ENCODE results near the gene OR2T8. TPM values are rescaled to one million over a fixed set of nuclear protein-coding genes. Genes with fewer than 3 reads are reported as not detected.

OR2T8 gene
- total and polyA plus RNA-seq, 4 donors = 0.70 TPM; not detected in 3

DNA sequence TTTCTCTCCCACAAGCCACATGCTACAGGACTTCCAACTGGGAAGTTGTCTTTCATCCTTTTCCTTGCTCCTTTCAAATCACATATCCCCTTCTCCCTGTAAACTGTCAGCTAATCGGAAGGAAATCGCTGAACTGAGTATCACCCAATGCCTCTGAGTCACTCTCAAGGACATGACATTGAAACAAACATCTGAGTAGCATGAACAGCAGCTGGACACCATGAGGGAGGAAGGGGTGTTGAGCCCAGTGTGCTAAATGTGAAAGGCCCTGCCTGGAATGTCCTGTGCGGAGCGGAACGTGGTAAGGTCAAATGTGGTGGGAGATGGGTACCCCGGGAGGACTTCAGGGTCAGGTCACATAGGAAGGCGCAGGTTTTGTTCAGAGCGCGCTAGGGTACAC lies 4.8 kb downstream of the OR2T8 start, which contains the start of gene OR2AJ1:
Gene OR2AJ1, plus strand, starts transcription at position 22 of the 400 bp plus-strand sequence. CDS start 8,880 bp downstream, outside the sequence.
- H3K27me3 ChIP-seq (ENCODE audit: control insufficient read depth in 4 of 4, insufficient read depth in 4 of 4, low read length in 3 of 4) = no peaks in the 10 kb centered on the region
- H3K9me3 ChIP-seq (ENCODE audit: control insufficient read depth in 4 of 4, low read length in 3 of 4) = no peaks in the 10 kb centered on the region
- no peaks in the 10 kb centered on the region for H3K36me3 ChIP-seq (ENCODE audit: control insufficient read depth in 4 of 4, insufficient read depth in 3 of 4, low read depth in 1 of 4, low read length in 3 of 4)
- no peak for DNase-seq (ENCODE audit: low spot score)
- no peak within 1 kb of the TSS for H3K27ac ChIP-seq (ENCODE audit: low read depth in 1 of 2, low read length in 2 of 2)
- TF ChIP-seq, protein P1, sequence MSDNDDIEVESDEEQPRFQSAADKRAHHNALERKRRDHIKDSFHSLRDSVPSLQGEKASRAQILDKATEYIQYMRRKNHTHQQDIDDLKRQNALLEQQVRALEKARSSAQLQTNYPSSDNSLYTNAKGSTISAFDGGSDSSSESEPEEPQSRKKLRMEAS (IDR thresholded peaks at IDR 0.05) = no peak
- TF ChIP-seq FOXA2 (IDR thresholded peaks at IDR 0.05) = no peak
- TF ChIP-seq RAD21 (IDR thresholded peaks at IDR 0.05) = no peak
- TF ChIP-seq NR2F2 (IDR thresholded peaks at IDR 0.05) = no peak
- TF ChIP-seq, protein P2, sequence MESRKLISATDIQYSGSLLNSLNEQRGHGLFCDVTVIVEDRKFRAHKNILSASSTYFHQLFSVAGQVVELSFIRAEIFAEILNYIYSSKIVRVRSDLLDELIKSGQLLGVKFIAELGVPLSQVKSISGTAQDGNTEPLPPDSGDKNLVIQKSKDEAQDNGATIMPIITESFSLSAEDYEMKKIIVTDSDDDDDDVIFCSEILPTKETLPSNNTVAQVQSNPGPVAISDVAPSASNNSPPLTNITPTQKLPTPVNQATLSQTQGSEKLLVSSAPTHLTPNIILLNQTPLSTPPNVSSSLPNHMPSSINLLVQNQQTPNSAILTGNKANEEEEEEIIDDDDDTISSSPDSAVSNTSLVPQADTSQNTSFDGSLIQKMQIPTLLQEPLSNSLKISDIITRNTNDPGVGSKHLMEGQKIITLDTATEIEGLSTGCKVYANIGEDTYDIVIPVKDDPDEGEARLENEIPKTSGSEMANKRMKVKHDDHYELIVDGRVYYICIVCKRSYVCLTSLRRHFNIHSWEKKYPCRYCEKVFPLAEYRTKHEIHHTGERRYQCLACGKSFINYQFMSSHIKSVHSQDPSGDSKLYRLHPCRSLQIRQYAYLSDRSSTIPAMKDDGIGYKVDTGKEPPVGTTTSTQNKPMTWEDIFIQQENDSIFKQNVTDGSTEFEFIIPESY (IDR thresholded peaks at IDR 0.05) = no peak
- no peak for TF ChIP-seq SP1 (IDR thresholded peaks at IDR 0.05)
- TF ChIP-seq FOXA1 (IDR thresholded peaks at IDR 0.05) = no peak
- no peak within 1 kb of the TSS for H3K9ac ChIP-seq (ENCODE audit: low read depth in 1 of 2, low read length in 2 of 2)
- H3K4me1 ChIP-seq (ENCODE audit: control insufficient read depth in 4 of 4, insufficient read depth in 4 of 4, low read length in 3 of 4) = no peaks in the 10 kb centered on the region
- H3K4me3 ChIP-seq (ENCODE audit: low read depth in 1 of 3, low read length in 3 of 3) = no peak within 1 kb of the TSS
- WGBS = 88% methylated on average over 9 of the region's 9 CpGs

DNA sequence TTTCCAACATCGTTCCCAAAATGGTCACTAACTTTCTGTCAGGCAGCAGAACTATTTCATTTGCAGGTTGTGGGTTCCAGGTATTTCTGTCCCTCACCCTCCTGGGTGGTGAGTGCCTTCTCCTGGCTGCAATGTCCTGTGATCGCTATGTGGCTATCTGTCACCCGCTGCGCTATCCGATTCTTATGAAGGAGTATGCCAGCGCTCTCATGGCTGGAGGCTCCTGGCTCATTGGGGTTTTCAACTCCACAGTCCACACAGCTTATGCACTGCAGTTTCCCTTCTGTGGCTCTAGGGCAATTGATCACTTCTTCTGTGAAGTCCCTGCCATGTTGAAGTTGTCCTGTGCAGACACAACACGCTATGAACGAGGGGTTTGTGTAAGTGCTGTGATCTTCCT lies 13.9 kb downstream of the OR2T8 start:
- TF ChIP-seq FOXA1 (IDR thresholded peaks at IDR 0.05) (no peak), EGR1 (IDR thresholded peaks at IDR 0.05; ENCODE audit: low read depth in 2 of 2) (no peak), TAF1 (conservative IDR thresholded peaks at IDR 0.05) (no peak), NR2F2 (IDR thresholded peaks at IDR 0.05) (no peak)
- TF ChIP-seq, protein P3, sequence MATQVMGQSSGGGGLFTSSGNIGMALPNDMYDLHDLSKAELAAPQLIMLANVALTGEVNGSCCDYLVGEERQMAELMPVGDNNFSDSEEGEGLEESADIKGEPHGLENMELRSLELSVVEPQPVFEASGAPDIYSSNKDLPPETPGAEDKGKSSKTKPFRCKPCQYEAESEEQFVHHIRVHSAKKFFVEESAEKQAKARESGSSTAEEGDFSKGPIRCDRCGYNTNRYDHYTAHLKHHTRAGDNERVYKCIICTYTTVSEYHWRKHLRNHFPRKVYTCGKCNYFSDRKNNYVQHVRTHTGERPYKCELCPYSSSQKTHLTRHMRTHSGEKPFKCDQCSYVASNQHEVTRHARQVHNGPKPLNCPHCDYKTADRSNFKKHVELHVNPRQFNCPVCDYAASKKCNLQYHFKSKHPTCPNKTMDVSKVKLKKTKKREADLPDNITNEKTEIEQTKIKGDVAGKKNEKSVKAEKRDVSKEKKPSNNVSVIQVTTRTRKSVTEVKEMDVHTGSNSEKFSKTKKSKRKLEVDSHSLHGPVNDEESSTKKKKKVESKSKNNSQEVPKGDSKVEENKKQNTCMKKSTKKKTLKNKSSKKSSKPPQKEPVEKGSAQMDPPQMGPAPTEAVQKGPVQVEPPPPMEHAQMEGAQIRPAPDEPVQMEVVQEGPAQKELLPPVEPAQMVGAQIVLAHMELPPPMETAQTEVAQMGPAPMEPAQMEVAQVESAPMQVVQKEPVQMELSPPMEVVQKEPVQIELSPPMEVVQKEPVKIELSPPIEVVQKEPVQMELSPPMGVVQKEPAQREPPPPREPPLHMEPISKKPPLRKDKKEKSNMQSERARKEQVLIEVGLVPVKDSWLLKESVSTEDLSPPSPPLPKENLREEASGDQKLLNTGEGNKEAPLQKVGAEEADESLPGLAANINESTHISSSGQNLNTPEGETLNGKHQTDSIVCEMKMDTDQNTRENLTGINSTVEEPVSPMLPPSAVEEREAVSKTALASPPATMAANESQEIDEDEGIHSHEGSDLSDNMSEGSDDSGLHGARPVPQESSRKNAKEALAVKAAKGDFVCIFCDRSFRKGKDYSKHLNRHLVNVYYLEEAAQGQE (IDR thresholded peaks at IDR 0.05) = no peak
- TF ChIP-seq, protein P2 (IDR thresholded peaks at IDR 0.05) = no peak
- TF ChIP-seq, protein P4, sequence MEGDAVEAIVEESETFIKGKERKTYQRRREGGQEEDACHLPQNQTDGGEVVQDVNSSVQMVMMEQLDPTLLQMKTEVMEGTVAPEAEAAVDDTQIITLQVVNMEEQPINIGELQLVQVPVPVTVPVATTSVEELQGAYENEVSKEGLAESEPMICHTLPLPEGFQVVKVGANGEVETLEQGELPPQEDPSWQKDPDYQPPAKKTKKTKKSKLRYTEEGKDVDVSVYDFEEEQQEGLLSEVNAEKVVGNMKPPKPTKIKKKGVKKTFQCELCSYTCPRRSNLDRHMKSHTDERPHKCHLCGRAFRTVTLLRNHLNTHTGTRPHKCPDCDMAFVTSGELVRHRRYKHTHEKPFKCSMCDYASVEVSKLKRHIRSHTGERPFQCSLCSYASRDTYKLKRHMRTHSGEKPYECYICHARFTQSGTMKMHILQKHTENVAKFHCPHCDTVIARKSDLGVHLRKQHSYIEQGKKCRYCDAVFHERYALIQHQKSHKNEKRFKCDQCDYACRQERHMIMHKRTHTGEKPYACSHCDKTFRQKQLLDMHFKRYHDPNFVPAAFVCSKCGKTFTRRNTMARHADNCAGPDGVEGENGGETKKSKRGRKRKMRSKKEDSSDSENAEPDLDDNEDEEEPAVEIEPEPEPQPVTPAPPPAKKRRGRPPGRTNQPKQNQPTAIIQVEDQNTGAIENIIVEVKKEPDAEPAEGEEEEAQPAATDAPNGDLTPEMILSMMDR (IDR thresholded peaks at IDR 0.05; ENCODE audit: low read depth, low read length, missing input control) = no peak
- TF ChIP-seq, protein P1 (IDR thresholded peaks at IDR 0.05) = no peak
- no peaks in the 10 kb centered on the region for H3K27me3 ChIP-seq (ENCODE audit: control insufficient read depth in 4 of 4, insufficient read depth in 4 of 4, low read length in 3 of 4)
- no peak overlapping the region for H3K9ac ChIP-seq (ENCODE audit: low read depth in 1 of 2, low read length in 2 of 2)
- no peaks in the 10 kb centered on the region for H3K4me1 ChIP-seq (ENCODE audit: control insufficient read depth in 4 of 4, insufficient read depth in 4 of 4, low read length in 3 of 4)
- H3K36me3 ChIP-seq (ENCODE audit: control insufficient read depth in 4 of 4, insufficient read depth in 3 of 4, low read depth in 1 of 4, low read length in 3 of 4) = no peaks in the 10 kb centered on the region
- H3K4me3 ChIP-seq (ENCODE audit: low read depth in 1 of 3, low read length in 3 of 3) = no peak overlapping the region
- DNase-seq (ENCODE audit: low spot score) = no peak
- no peak overlapping the region for H3K27ac ChIP-seq (ENCODE audit: low read depth in 1 of 2, low read length in 2 of 2)
- H3K9me3 ChIP-seq (ENCODE audit: control insufficient read depth in 4 of 4, low read length in 3 of 4) = peaks cover 0 to 10% (median 0%) of the 10 kb centered on the region in 4 donors
- WGBS = 93% methylated on average over 8 of the region's 8 CpGs

Measured in liver (tissue), 9 donors.